ENCODE data around the gene CALML4. TPM values are rescaled to one million over a fixed set of nuclear protein-coding genes. Genes with fewer than 3 reads are reported as not detected.

CALML4 gene
- total RNA-seq, 6 experiments from 2014 or later, result 0.40 to 1.9 (median 0.87) TPM

DNA sequence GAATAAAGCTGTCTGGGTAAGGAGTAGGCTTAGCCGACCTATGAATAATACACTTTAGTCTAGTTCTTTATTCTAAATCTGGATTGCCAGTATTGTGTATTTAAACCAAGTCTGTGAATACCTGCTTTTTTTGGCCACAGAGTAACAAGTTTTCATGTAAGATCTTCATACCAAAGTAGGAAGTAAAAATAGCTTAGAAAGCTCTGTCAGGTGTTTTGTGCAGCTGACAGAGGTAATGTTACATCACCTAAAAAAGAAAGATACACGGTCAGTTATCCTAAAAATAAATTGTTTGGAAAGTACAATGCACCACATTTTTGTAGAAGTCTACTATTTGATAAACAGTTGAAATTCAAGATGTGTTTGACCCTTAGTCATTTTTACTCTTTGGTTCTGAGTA lies 16.5 kb downstream of the CALML4 start:
- no peak for DNase-seq
- H3K27me3 Mint-ChIP-seq (ENCODE audit: insufficient read depth), result no peaks in the 10 kb centered on the region
- TF ChIP-seq, protein P1, sequence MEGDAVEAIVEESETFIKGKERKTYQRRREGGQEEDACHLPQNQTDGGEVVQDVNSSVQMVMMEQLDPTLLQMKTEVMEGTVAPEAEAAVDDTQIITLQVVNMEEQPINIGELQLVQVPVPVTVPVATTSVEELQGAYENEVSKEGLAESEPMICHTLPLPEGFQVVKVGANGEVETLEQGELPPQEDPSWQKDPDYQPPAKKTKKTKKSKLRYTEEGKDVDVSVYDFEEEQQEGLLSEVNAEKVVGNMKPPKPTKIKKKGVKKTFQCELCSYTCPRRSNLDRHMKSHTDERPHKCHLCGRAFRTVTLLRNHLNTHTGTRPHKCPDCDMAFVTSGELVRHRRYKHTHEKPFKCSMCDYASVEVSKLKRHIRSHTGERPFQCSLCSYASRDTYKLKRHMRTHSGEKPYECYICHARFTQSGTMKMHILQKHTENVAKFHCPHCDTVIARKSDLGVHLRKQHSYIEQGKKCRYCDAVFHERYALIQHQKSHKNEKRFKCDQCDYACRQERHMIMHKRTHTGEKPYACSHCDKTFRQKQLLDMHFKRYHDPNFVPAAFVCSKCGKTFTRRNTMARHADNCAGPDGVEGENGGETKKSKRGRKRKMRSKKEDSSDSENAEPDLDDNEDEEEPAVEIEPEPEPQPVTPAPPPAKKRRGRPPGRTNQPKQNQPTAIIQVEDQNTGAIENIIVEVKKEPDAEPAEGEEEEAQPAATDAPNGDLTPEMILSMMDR (IDR thresholded peaks at IDR 0.05), result no peak
- H3K27ac Mint-ChIP-seq, result peak overlapping the region; percentile 78
- no peak overlapping the region for H3K4me3 Mint-ChIP-seq
- H3K9me3 Mint-ChIP-seq, result no peaks in the 10 kb centered on the region
- H3K36me3 Mint-ChIP-seq (ENCODE audit: low read depth), result peaks cover 61% of the 10 kb centered on the region
- peaks cover 21% of the 10 kb centered on the region for H3K4me1 Mint-ChIP-seq (ENCODE audit: low read depth)

DNA sequence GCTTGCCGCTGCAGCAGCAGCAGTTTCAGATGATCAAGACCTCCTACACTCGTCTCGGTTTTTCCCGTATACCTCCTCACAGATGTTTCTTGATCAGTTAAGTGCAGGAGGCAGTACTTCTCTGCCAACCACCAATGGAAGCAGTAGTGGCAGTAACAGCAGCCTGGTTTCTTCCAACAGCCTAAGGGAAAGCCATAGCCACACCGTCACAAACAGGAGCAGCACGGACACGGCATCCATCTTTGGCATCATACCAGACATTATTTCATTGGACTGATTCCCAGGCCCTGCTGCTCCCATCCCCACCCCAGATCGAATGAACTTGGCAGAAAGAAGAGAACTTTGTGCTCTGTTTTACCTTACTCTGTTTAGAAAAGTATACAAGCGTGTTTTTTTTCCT lies 17.6 kb downstream of the CALML4 start:
- H3K36me3 Mint-ChIP-seq (ENCODE audit: low read depth), result peaks cover 62% of the 10 kb centered on the region
- peak overlapping the region; percentile 78 for H3K27ac Mint-ChIP-seq
- no peaks in the 10 kb centered on the region for H3K9me3 Mint-ChIP-seq
- H3K4me1 Mint-ChIP-seq (ENCODE audit: low read depth), result peaks cover 28% of the 10 kb centered on the region
- H3K27me3 Mint-ChIP-seq (ENCODE audit: insufficient read depth), result no peaks in the 10 kb centered on the region
- DNase-seq, result peak; percentile 67
- TF ChIP-seq, protein P1 (IDR thresholded peaks at IDR 0.05), result no peak
- peak overlapping the region; percentile 63 for H3K4me3 Mint-ChIP-seq

DNA sequence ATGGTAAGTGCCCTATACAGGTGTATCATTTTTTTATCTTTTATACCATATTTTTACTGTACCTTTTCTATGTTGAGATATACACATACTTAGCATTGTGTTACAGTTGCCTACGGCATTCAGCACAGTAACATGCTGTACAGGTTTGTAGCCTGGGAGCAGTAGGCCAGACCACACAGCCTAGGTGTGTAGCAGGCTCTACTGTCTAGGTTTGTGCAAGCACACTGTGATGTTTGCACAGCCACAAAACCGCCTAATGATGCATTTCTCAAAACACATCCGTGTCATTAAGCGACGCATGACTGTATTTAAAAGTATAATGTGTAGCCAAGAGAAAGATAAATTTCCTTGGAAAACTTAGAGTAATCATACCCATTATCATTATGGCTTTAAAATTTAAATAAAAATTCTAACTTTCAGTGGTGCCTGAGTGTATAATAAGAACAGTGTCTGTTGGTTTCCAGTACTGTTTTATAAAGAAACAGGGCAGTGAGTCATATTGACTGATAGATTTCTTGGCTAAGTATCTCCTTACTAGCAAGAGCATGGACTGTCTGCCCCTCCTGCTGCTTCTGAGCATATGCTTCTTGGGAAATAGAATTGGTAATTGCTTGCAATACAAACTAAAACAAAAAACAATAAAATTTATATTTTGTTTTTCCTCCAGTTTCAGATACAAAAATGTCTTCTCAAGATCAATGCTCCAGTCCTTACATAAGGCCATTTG lies 18.3 kb downstream of the CALML4 start:
- Mint-ChIP-seq H3K27ac (peak overlapping the region; percentile 78; the same call in 1 of the 2 replicates), H3K9me3 (no peaks in the 10 kb centered on the region), H3K4me1 (ENCODE audit: low read depth) (peaks cover 28% of the 10 kb centered on the region), H3K27me3 (ENCODE audit: insufficient read depth) (no peaks in the 10 kb centered on the region), H3K36me3 (ENCODE audit: low read depth) (peaks cover 55% of the 10 kb centered on the region), H3K4me3 (no peak overlapping the region)
- TF ChIP-seq, protein P1 (IDR thresholded peaks at IDR 0.05), result no peak
- peak; percentile 55 for DNase-seq

GRCh38 chr15:68184616-68185480 lies 20.3 kb downstream of the CALML4 start:
- Mint-ChIP-seq H3K27ac (no peak overlapping the region), H3K27me3 (ENCODE audit: insufficient read depth) (no peaks in the 10 kb centered on the region), H3K4me1 (ENCODE audit: low read depth) (peaks cover 28% of the 10 kb centered on the region), H3K4me3 (no peak overlapping the region), H3K9me3 (no peaks in the 10 kb centered on the region), H3K36me3 (ENCODE audit: low read depth) (peaks cover 57% of the 10 kb centered on the region)
- TF ChIP-seq, protein P1 (IDR thresholded peaks at IDR 0.05), result no peak
- DNase-seq, result no peak

DNA sequence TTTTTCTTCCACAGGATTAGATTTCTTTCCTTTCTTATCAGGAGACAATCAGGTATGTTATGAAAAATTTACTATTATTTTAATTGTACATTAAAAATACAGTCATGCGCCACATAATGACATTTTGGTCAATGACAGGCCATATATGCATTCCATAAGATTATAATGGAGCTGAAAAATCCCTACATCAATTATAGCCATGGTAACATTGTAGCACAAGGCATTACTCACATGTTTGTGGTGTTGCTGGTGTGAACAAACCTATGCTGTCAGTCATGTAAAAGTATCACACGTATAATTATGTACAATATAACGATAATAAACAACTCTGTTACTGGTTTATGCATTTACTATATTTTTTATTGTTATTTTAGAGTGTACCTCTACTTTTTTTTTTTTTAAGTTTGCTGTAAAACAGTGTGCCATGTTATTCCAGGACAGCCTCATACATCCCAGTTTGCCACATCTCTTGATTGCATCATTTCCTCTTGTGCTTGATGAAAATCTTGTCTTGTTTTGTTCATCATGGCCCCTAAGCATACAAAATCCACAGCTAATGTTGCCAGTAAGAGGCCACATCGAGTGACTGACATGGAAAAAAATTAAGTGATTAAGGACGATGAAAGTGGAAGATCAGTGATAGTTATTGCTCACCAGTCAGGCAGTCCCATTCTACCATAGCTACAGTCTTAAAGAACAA lies 21.4 kb downstream of the CALML4 start:
- Mint-ChIP-seq H3K9me3 (no peaks in the 10 kb centered on the region), H3K36me3 (ENCODE audit: low read depth) (peaks cover 47% of the 10 kb centered on the region), H3K27ac (peak overlapping the region; percentile 47), H3K4me1 (ENCODE audit: low read depth) (peaks cover 28% of the 10 kb centered on the region), H3K4me3 (no peak overlapping the region), H3K27me3 (ENCODE audit: insufficient read depth) (no peaks in the 10 kb centered on the region)
- TF ChIP-seq, protein P1 (IDR thresholded peaks at IDR 0.05), result no peak
- no peak for DNase-seq
